HepG2 (cell line): ENCODE measurements around the gene LRRC27. TPM values are rescaled to one million over a fixed set of nuclear protein-coding genes. Genes with fewer than 3 reads are reported as not detected.

Source experiments
- ATAC-seq: fragments of 200-7000 bp; cut with Tn5 transposase; 3 replicates; pipeline ENCODE4 v1.9.1; 2020; ENCODE audit warnings: mild to moderate bottlenecking, moderate library complexity
- BruUV-seq: library from RNA; stranded (reverse); fragments of 400-500 nt; replicated peaks from 2 replicates; lab custom pipeline; 2021; lab: Mats Ljungman, UMichigan
- CTCF ChIA-PET: fragments of 300-600 bp; formaldehyde crosslinking; extraction: SDS; loops from one replicate; lab custom pipeline; 2021; ENCODE audit warnings: low total read pairs, inconsistent platforms, low intra/inter-chr PET ratio; lab: Yijun Ruan, JAX
- POLR2A ChIA-PET: fragments of 350-600 bp; sonication (Branson Sonifier 250); formaldehyde crosslinking; loops from one replicate; lab custom pipeline; 2020; ENCODE audit warnings: antibody characterized with exemption, inconsistent platforms; lab: Yijun Ruan, JAX
- DNase-seq: peaks from one replicate; pipeline ENCODE4 v3.0.0-alpha.2; 2015; ENCODE audit warnings: low spot score
- FAIRE-seq: peaks from 3 replicates; lab custom pipeline; 2011; peaks lifted over from hg19 to GRCh38; lab: Jason Lieb, UNC
- H2AFZ ChIP-seq: one replicate; pipeline ENCODE4 v1.6.1; 2011; ENCODE audit warnings: low read length, inconsistent platforms
- H3K27ac ChIP-seq: fragments of 300-600 bp; 3 replicates; pipeline ENCODE4 v1.8.0; 2011; ENCODE audit warnings: mixed run types, mild to moderate bottlenecking, mixed read lengths, low read length, inconsistent platforms; ENCODE audit not compliant: insufficient read depth; ENCODE audit errors: extremely low read length
- H3K27me3 ChIP-seq, 2 experiments: fragments of 200-600 bp in 1 of 2; 2 replicates in 1 of 2; 3 replicates in 1 of 2; pipeline versions ENCODE4 v1.6.0 to v1.8.0; 2011; ENCODE audit warnings: low read length in 2 of 2, mild to moderate bottlenecking in 2 of 2, moderate library complexity in 2 of 2, inconsistent platforms in 1 of 2; ENCODE audit not compliant: insufficient read depth in 2 of 2, control insufficient read depth in 1 of 2
- H3K36me3 ChIP-seq, 2 experiments: fragments of 200-600 bp in 1 of 2; replicated peaks in 1 of 2; 2 replicates in 1 of 2; 3 replicates in 1 of 2; pipeline versions ENCODE4 v1.5.1 to v1.8.0; 2011; ENCODE audit warnings: low read length in 2 of 2, inconsistent platforms in 1 of 2; ENCODE audit not compliant: insufficient read depth in 2 of 2, control insufficient read depth in 1 of 2
- H3K4me1 ChIP-seq: 2 replicates; pipeline ENCODE4 v1.5.1; 2012; ENCODE audit warnings: low read length, inconsistent platforms; ENCODE audit not compliant: insufficient read depth
- H3K4me2 ChIP-seq: 2 replicates; pipeline ENCODE4 v1.6.0; 2011; ENCODE audit warnings: low read depth, low read length, inconsistent platforms
- H3K4me3 ChIP-seq, 3 experiments: fragments of 200-600 bp in 1 of 3; sonication (generic), shearing (Covaris generic) in 1 of 3; replicated peaks in 1 of 3; 2 replicates each; pipeline ENCODE4 v1.5.1; 2011 to 2016; ENCODE audit warnings: low read length in 3 of 3, inconsistent platforms in 2 of 3, low read depth in 2 of 3, mild to moderate bottlenecking in 2 of 3, control low read depth in 1 of 3, mixed read lengths in 1 of 3; ENCODE audit not compliant: insufficient read depth in 1 of 3
- H3K79me2 ChIP-seq: one replicate; pipeline ENCODE4 v1.6.1; 2011; ENCODE audit warnings: low read length, inconsistent platforms; ENCODE audit not compliant: insufficient read depth
- H3K9ac ChIP-seq: 2 replicates; pipeline ENCODE4 v1.6.0; 2011; ENCODE audit warnings: mild to moderate bottlenecking, low read depth, low read length, inconsistent platforms; ENCODE audit not compliant: insufficient read depth
- H3K9me3 ChIP-seq: 2 replicates; pipeline ENCODE4 v1.5.1; 2012; ENCODE audit warnings: mild to moderate bottlenecking, low read length
- H4K20me1 ChIP-seq: 2 replicates; pipeline ENCODE4 v1.6.0; 2011; ENCODE audit warnings: inconsistent platforms, mild to moderate bottlenecking, low read length, moderate library complexity; ENCODE audit not compliant: insufficient read depth
- AHR ChIP-seq: IDR thresholded peaks from 2 replicates; pipeline ENCODE4 v1.6.1; 2018; ENCODE audit warnings: missing genetic modification reagents, missing compliant biosample characterization
- FOSL2 ChIP-seq: sonication (generic); formaldehyde crosslinking; IDR thresholded peaks from 2 replicates; pipeline ENCODE4 v1.4.0; 2020; ENCODE audit warnings: missing genetic modification reagents
- KDM3A ChIP-seq: IDR thresholded peaks from 2 replicates; pipeline ENCODE4 v1.6.1; 2018; ENCODE audit warnings: low read depth, missing compliant biosample characterization
- MXD4 ChIP-seq: IDR thresholded peaks from 2 replicates; pipeline ENCODE4 v1.6.1; 2016; ENCODE audit warnings: mild to moderate bottlenecking, missing biosample characterization, missing genetic modification reagents
- RBFOX2 ChIP-seq: fragments of 200-400 bp; formaldehyde crosslinking; IDR thresholded peaks from 2 replicates; pipeline ENCODE4 v1.6.1; 2017; ENCODE audit warnings: low read depth, mild to moderate bottlenecking, low read length
- SAP130 ChIP-seq: IDR thresholded peaks from 2 replicates; pipeline ENCODE4 v1.6.1; 2016; ENCODE audit warnings: low read depth
- SIN3B ChIP-seq: fragments of 150-350 bp; IDR thresholded peaks from 2 replicates; pipeline ENCODE4 v1.6.1; 2014; ENCODE audit warnings: low read length
- TBL1XR1 ChIP-seq: fragments of 150-350 bp; IDR thresholded peaks from 2 replicates; pipeline ENCODE4 v1.6.1; 2014; ENCODE audit warnings: borderline replicate concordance, low read length; ENCODE audit not compliant: partially characterized antibody
- TCF7L2 ChIP-seq: IDR thresholded peaks from 2 replicates; pipeline ENCODE4 v1.6.1; 2011; ENCODE audit warnings: mild to moderate bottlenecking, low read depth, low read length, moderate library complexity
- ZNF263 ChIP-seq: sonication (generic); formaldehyde crosslinking; IDR thresholded peaks from 2 replicates; pipeline ENCODE4 v1.4.0; 2020; ENCODE audit warnings: missing genetic modification reagents
- ZNF552 ChIP-seq: sonication (generic); formaldehyde crosslinking; IDR thresholded peaks from 2 replicates; pipeline ENCODE4 v1.9.0; 2022; ENCODE audit warnings: missing genetic modification reagents, mild to moderate bottlenecking, borderline replicate concordance
- ZSCAN29 ChIP-seq: sonication (generic); formaldehyde crosslinking; conservative IDR thresholded peaks from 2 replicates; pipeline ENCODE4 v1.4.0; 2020; ENCODE audit warnings: mild to moderate bottlenecking, missing genetic modification reagents
- WGBS: methylation state at CpG from one replicate; pipeline ENCODE4 v1.1.6; 2017; ENCODE audit warnings: low lambda C conversion rate; 5-methylcytosine and 5-hydroxymethylcytosine counted together
- in situ Hi-C: cut with HindIII; loops from 2 replicates; pipeline ENCODE4 v1.10.0; 2017; ENCODE audit warnings: low pct_unique_long_range_greater_than_20kb; ENCODE audit not compliant: extremely low pct_ligation_motif_present
- intact Hi-C: fragments of 100-400 bp; cut with micrococcal nuclease; formaldehyde crosslinking; loops from one replicate; pipeline ENCODE4 v1.10.0; 2022; ENCODE audit not compliant: unreplicated experiment
- polyA plus RNA-seq, 8 experiments: library from polyadenylated mRNA; depleted of rRNA in 3 of 8; stranded (reverse) in 7 of 8; unstranded in 1 of 8; fragments of >200 nt; fragmentation: Illumina TruSeq in 4 of 8; extraction: Trizol in 4 of 8; gene quantifications; 2 replicates each; pipeline versions ENCODE4 v1.2.1 to v1.2.3, GENCODE V29; 2011 to 2016; ENCODE audit warnings: low read depth in 4 of 8, missing spikeins in 1 of 8, mixed read lengths in 1 of 8; ENCODE audit not compliant: insufficient read depth in 1 of 8
- total RNA-seq, 5 experiments: library from RNA; depleted of rRNA; stranded (reverse); fragments of >200 nt; fragmentation: Illumina TruSeq; extraction: Trizol; gene quantifications; 2 replicates each; pipeline ENCODE4 v1.2.3, GENCODE V29; 2016; ENCODE audit warnings: low read depth in 1 of 5
- TF ChIP-seq, protein P1 (sequence below): sonication (generic); formaldehyde crosslinking; IDR thresholded peaks from 2 replicates; pipeline ENCODE4 v1.4.0; 2020; ENCODE audit warnings: missing genetic modification reagents, borderline replicate concordance
- TF ChIP-seq, protein P2 (sequence below): sonication (generic); formaldehyde crosslinking; IDR thresholded peaks from 2 replicates; pipeline ENCODE4 v1.9.0; 2022; ENCODE audit warnings: missing genetic modification reagents, mild to moderate bottlenecking, borderline replicate concordance
- TF ChIP-seq, protein P3 (sequence below): IDR thresholded peaks from 2 replicates; pipeline ENCODE4 v1.6.1; 2016; ENCODE audit warnings: missing compliant biosample characterization, missing genetic modification reagents, borderline replicate concordance
- TF ChIP-seq, protein P4 (sequence below): sonication (generic); formaldehyde crosslinking; IDR thresholded peaks from 2 replicates; pipeline ENCODE4 v1.4.0; 2020; ENCODE audit warnings: mild to moderate bottlenecking, missing genetic modification reagents

Gene LRRC27
- total and polyA plus RNA-seq, 2 of the 13 experiments (the other 11 are each of a cell fraction or from before 2014, with no cell fraction given): 4.2 to 4.6 TPM

DNA sequence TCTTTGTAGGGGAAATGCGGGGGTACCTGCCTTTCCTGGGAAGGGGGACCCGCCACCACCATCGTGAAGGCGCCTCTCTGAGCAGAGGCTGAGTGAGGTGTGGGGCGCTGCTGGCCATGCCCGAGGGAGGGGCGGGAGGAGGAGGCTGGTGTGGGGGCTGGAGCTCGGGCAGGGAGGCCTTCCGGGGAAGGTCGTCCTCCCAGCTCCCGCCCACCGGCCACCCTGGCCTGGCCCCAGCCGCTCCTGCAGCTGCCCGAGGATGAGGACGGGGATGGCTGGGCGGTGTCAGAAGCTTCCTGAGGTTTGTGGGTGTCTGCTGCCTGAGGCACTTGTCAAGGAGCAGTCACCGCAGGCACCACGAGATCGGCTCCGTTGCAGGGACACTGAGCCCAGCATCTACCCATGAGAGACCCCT lies 76.4 kb downstream of the LRRC27 start:
- Histone ChIP-seq H3K36me3 (no peaks in the 10 kb centered on the region), H3K4me2 (no peak overlapping the region), H3K9ac (no peak overlapping the region), H3K9me3 (no peaks in the 10 kb centered on the region), H3K27me3 (no peaks in the 10 kb centered on the region; a peak in 1 of 5 replicates), H3K79me2 (no peaks in the 10 kb centered on the region), H3K27ac (no peak overlapping the region), H3K4me3 (no peak overlapping the region), H4K20me1 (no peaks in the 10 kb centered on the region), H2AFZ (no peak overlapping the region), H3K4me1 (peaks cover 38% of the 10 kb centered on the region)
- no peak for ATAC-seq
- no peak for DNase-seq
- no TSS peak for BruUV-seq
- FAIRE-seq: no peak
- no CpG with 5 or more reads among the region's 20 CpGs for WGBS
- CTCF ChIA-PET: no interaction called here
- intact Hi-C loops: no loop called here
- POLR2A ChIA-PET: interaction anchor here (1.1 kb wide), 1 partner anchor 11 kb away, joined by 3 read pairs; no protein-coding TSS in a partner anchor
- in situ Hi-C loops: no loop called here
- TF ChIP-seq, protein P1, sequence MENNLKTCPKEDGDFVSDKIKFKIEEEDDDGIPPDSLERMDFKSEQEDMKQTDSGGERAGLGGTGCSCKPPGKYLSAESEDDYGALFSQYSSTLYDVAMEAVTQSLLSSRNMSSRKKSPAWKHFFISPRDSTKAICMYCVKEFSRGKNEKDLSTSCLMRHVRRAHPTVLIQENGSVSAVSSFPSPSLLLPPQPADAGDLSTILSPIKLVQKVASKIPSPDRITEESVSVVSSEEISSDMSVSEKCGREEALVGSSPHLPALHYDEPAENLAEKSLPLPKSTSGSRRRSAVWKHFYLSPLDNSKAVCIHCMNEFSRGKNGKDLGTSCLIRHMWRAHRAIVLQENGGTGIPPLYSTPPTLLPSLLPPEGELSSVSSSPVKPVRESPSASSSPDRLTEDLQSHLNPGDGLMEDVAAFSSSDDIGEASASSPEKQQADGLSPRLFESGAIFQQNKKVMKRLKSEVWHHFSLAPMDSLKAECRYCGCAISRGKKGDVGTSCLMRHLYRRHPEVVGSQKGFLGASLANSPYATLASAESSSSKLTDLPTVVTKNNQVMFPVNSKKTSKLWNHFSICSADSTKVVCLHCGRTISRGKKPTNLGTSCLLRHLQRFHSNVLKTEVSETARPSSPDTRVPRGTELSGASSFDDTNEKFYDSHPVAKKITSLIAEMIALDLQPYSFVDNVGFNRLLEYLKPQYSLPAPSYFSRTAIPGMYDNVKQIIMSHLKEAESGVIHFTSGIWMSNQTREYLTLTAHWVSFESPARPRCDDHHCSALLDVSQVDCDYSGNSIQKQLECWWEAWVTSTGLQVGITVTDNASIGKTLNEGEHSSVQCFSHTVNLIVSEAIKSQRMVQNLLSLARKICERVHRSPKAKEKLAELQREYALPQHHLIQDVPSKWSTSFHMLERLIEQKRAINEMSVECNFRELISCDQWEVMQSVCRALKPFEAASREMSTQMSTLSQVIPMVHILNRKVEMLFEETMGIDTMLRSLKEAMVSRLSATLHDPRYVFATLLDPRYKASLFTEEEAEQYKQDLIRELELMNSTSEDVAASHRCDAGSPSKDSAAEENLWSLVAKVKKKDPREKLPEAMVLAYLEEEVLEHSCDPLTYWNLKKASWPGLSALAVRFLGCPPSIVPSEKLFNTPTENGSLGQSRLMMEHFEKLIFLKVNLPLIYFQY: no peak
- TF ChIP-seq, protein P2, sequence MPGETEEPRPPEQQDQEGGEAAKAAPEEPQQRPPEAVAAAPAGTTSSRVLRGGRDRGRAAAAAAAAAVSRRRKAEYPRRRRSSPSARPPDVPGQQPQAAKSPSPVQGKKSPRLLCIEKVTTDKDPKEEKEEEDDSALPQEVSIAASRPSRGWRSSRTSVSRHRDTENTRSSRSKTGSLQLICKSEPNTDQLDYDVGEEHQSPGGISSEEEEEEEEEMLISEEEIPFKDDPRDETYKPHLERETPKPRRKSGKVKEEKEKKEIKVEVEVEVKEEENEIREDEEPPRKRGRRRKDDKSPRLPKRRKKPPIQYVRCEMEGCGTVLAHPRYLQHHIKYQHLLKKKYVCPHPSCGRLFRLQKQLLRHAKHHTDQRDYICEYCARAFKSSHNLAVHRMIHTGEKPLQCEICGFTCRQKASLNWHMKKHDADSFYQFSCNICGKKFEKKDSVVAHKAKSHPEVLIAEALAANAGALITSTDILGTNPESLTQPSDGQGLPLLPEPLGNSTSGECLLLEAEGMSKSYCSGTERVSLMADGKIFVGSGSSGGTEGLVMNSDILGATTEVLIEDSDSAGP (CRISPR knock-in tag): peak; percentile 25; the same call in 1 of the 2 replicates
- TF ChIP-seq SAP130: no peak
- no peak for TF ChIP-seq SIN3B
- TF ChIP-seq TCF7L2: no peak
- no peak for TF ChIP-seq MXD4
- no peak for TF ChIP-seq KDM3A (CRISPR knock-in tag)
- TF ChIP-seq, protein P3, sequence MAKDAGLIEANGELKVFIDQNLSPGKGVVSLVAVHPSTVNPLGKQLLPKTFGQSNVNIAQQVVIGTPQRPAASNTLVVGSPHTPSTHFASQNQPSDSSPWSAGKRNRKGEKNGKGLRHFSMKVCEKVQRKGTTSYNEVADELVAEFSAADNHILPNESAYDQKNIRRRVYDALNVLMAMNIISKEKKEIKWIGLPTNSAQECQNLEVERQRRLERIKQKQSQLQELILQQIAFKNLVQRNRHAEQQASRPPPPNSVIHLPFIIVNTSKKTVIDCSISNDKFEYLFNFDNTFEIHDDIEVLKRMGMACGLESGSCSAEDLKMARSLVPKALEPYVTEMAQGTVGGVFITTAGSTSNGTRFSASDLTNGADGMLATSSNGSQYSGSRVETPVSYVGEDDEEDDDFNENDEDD: no peak
- no peak for TF ChIP-seq FOSL2 (CRISPR knock-in tag)
- no peak for TF ChIP-seq ZSCAN29 (CRISPR knock-in tag)
- TF ChIP-seq ZNF263: peak; percentile 33
- no peak for TF ChIP-seq TBL1XR1
- TF ChIP-seq, protein P4, sequence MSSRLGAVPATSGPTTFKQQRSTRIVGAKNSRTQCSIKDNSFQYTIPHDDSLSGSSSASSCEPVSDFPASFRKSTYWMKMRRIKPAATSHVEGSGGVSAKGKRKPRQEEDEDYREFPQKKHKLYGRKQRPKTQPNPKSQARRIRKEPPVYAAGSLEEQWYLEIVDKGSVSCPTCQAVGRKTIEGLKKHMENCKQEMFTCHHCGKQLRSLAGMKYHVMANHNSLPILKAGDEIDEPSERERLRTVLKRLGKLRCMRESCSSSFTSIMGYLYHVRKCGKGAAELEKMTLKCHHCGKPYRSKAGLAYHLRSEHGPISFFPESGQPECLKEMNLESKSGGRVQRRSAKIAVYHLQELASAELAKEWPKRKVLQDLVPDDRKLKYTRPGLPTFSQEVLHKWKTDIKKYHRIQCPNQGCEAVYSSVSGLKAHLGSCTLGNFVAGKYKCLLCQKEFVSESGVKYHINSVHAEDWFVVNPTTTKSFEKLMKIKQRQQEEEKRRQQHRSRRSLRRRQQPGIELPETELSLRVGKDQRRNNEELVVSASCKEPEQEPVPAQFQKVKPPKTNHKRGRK (CRISPR knock-in tag): no peak
- TF ChIP-seq RBFOX2: 0 out of 2 replicates have a peak, but pooled peaks have one; percentile 20
- no peak for TF ChIP-seq ZNF552 (CRISPR knock-in tag)
- TF ChIP-seq AHR (CRISPR knock-in tag): no peak
